Epithelial cell of proximal tubule (primary cell): Measurements from ENCODE around the gene CUX1. TPM values are rescaled to one million over a fixed set of nuclear protein-coding genes. Genes with fewer than 3 reads are reported as not detected.
A peak's percentile ranks its signal among the peaks of the same experiment; 100 is the strongest.
"Not testable (repeated sequence)": the region's sequence is repeated elsewhere in the genome, so short reads cannot be mapped to it uniquely, and the experiment has no call there.

Experiments
- DNase-seq: peaks from one replicate; pipeline ENCODE4 v3.0.0-alpha.2; 2011; ENCODE audit warnings: low read depth
- H3K4me3 ChIP-seq: 2 replicates; pipeline ENCODE4 v1.5.1; 2011; ENCODE audit warnings: low read depth, mild to moderate bottlenecking, low read length
- total RNA-seq: library from RNA; depleted of rRNA; stranded (reverse); fragments of >200 nt; gene quantifications from 2 replicates; pipeline ENCODE4 v1.2.3, GENCODE V29; 2015
- TF ChIP-seq, protein P1 (sequence below): conservative IDR thresholded peaks from 2 replicates; pipeline ENCODE4 v1.5.1; 2012; ENCODE audit warnings: low read depth, mild to moderate bottlenecking, low read length

The CUX1 gene
- total RNA-seq, 1 donor from 2014 or later, result 37.3 TPM

DNA sequence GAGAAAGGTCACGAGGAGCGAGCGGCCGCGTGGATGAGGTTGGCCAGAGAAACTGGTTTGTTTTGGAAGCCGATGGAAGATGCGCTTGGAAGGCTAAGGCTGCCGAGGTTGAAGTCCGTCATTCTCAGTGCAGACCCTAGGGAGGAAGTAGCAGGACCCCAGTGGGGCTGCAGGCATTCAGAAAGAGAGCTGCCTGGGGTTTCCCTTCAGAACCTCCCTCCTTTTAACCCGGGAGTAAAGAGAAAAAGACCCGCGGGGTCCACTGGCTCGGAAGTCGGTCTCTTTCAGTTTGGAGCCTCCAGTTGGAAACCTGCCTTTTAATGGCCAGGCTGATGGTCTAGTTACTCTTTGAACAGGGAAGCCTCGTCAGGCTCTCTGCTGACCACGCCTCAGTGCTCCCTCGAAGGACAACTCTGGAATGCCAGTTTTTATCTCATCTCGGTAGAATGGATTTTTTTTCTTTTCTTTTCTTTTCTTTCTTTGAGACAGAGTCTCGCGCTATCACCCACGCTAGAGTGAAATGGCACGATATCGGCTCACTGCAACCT, 188.6 kb downstream of the CUX1 start:
- TF ChIP-seq, protein P1, sequence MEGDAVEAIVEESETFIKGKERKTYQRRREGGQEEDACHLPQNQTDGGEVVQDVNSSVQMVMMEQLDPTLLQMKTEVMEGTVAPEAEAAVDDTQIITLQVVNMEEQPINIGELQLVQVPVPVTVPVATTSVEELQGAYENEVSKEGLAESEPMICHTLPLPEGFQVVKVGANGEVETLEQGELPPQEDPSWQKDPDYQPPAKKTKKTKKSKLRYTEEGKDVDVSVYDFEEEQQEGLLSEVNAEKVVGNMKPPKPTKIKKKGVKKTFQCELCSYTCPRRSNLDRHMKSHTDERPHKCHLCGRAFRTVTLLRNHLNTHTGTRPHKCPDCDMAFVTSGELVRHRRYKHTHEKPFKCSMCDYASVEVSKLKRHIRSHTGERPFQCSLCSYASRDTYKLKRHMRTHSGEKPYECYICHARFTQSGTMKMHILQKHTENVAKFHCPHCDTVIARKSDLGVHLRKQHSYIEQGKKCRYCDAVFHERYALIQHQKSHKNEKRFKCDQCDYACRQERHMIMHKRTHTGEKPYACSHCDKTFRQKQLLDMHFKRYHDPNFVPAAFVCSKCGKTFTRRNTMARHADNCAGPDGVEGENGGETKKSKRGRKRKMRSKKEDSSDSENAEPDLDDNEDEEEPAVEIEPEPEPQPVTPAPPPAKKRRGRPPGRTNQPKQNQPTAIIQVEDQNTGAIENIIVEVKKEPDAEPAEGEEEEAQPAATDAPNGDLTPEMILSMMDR, result no peak
- DNase-seq, result peak; percentile 26

GRCh38 chr7:102006695-102007094, 189.3 kb downstream of the CUX1 start:
- no peak overlapping the region for H3K4me3 ChIP-seq
- TF ChIP-seq, protein P1, result no peak
- no peak for DNase-seq

More for the DNA sequence above, 188.6 kb downstream of the CUX1 start:
- H3K4me3 ChIP-seq, result peak overlapping the region; percentile 51

GRCh38 chr7:102008535-102009262, 191.3 kb downstream of the CUX1 start:
- TF ChIP-seq, protein P1, result no peak
- DNase-seq, result no peak
- H3K4me3 ChIP-seq, result no peak overlapping the region

GRCh38 chr7:102009628-102010027, 192.2 kb downstream of the CUX1 start:
- no peak for DNase-seq
- TF ChIP-seq, protein P1, result no peak
- H3K4me3 ChIP-seq, result no peak overlapping the region

GRCh38 chr7:102012112-102012830, 194.8 kb downstream of the CUX1 start:
- not testable (repeated sequence) for DNase-seq, H3K4me3 ChIP-seq

- TF ChIP-seq, protein P1, result no peak
- DNase-seq, result no peak
- H3K4me3 ChIP-seq, result no peak overlapping the region
These were observed 195.6 kb downstream of the CUX1 start for GRCh38 chr7:102012941-102013461.

GRCh38 chr7:102018876-102019275, 201.4 kb downstream of the CUX1 start:
- H3K4me3 ChIP-seq, result no peak overlapping the region
- no peak for DNase-seq
- TF ChIP-seq, protein P1, result no peak
